GM23338 (cell line): ENCODE measurements around the gene CRAMP1. TPM values are rescaled to one million over a fixed set of nuclear protein-coding genes. Genes with fewer than 3 reads are reported as not detected.

Experiments used
- ATAC-seq: fragments of 200-7000 bp; cut with Tn5 transposase; 3 replicates; pipeline ENCODE4 v1.9.1; 2020
- DNase-seq: peaks from one replicate; pipeline ENCODE4 v3.0.0-alpha.2; 2015; ENCODE audit warnings: low spot score
- H2AFZ ChIP-seq: fragments of 200-600 bp; sonication (generic); 2 replicates; pipeline ENCODE4 v1.8.0; 2016; ENCODE audit warnings: antibody characterized with exemption, mild to moderate bottlenecking, moderate library complexity
- H3F3A ChIP-seq: fragments of 200-600 bp; sonication (generic); replicated peaks from 2 replicates; pipeline ENCODE4 v1.8.0; 2017; ENCODE audit warnings: antibody characterized with exemption, mixed run types, low read depth
- H3K27ac ChIP-seq: fragments of 200-600 bp; sonication (generic); 2 replicates; pipeline ENCODE4 v1.6.1; 2016; ENCODE audit warnings: low read depth
- H3K27me3 ChIP-seq: fragments of 200-600 bp; sonication (generic); 2 replicates; pipeline ENCODE4 v1.8.0; 2016; ENCODE audit warnings: mild to moderate bottlenecking, mixed run types, moderate library complexity; ENCODE audit not compliant: insufficient read depth
- H3K36me3 ChIP-seq: fragments of 200-600 bp; sonication (generic); 2 replicates; pipeline ENCODE4 v1.8.0; 2016; ENCODE audit warnings: mild to moderate bottlenecking; ENCODE audit not compliant: insufficient read depth
- H3K4me1 ChIP-seq: fragments of 200-600 bp; sonication (generic); 2 replicates; pipeline ENCODE4 v1.8.0; 2016; ENCODE audit warnings: mild to moderate bottlenecking, moderate library complexity; ENCODE audit not compliant: insufficient read depth
- H3K4me2 ChIP-seq: fragments of 200-600 bp; sonication (generic); 2 replicates; pipeline ENCODE4 v1.7.1; 2017; ENCODE audit warnings: mixed run types
- H3K4me3 ChIP-seq: fragments of 200-600 bp; sonication (generic); 2 replicates; pipeline ENCODE4 v1.6.1; 2016; ENCODE audit warnings: mixed run types
- H3K79me2 ChIP-seq: fragments of 200-600 bp; sonication (generic); replicated peaks from 2 replicates; pipeline ENCODE4 v1.8.0; 2017; ENCODE audit warnings: mild to moderate bottlenecking; ENCODE audit not compliant: insufficient read depth
- H3K9me2 ChIP-seq: fragments of 200-600 bp; sonication (generic); 2 replicates; pipeline ENCODE4 v1.8.0; 2017; ENCODE audit not compliant: insufficient read depth
- H4K20me1 ChIP-seq: fragments of 200-600 bp; sonication (generic); replicated peaks from 2 replicates; pipeline ENCODE4 v1.8.0; 2017; ENCODE audit warnings: mild to moderate bottlenecking; ENCODE audit not compliant: insufficient read depth
- H3K27ac Mint-ChIP-seq: 2 replicates; pipeline ENCODE4 v1.8.0; 2020; ENCODE audit warnings: inconsistent platforms, mild to moderate bottlenecking, moderate library complexity, mixed read lengths
- H3K27me3 Mint-ChIP-seq: 3 replicates; pipeline ENCODE4 v1.8.0; 2022; ENCODE audit warnings: low read depth, mild to moderate bottlenecking, moderate library complexity, mixed read lengths, inconsistent platforms; ENCODE audit not compliant: insufficient read depth, poor library complexity
- H3K36me3 Mint-ChIP-seq: 3 replicates; pipeline ENCODE4 v1.8.0; 2021; ENCODE audit warnings: low read depth, mild to moderate bottlenecking, inconsistent platforms, moderate library complexity, mixed read lengths
- H3K4me1 Mint-ChIP-seq: 3 replicates; pipeline ENCODE4 v1.8.0; 2020; ENCODE audit warnings: mild to moderate bottlenecking, inconsistent platforms, mixed read lengths
- H3K4me3 Mint-ChIP-seq: 3 replicates; pipeline ENCODE4 v1.8.0; 2021; ENCODE audit warnings: moderate library complexity, mild to moderate bottlenecking, inconsistent platforms, mixed read lengths
- H3K9me3 Mint-ChIP-seq: 3 replicates; pipeline ENCODE4 v1.8.0; 2020; ENCODE audit warnings: moderate library complexity, mild to moderate bottlenecking, inconsistent platforms, mixed read lengths
- CREB1 ChIP-seq: fragments of 250-450 bp; sonication (Bioruptor Pico); IDR thresholded peaks from 2 replicates; pipeline ENCODE4 v1.5.0; 2020; ENCODE audit warnings: low read depth, mild to moderate bottlenecking, moderate library complexity
- CTCF ChIP-seq, 2 experiments: fragments of 200-600 bp in 1 of 2; sonication (generic) in 1 of 2; conservative IDR thresholded peaks; 2 replicates each; pipeline versions ENCODE4 v1.5.1 to v1.6.1; 2016 to 2017; ENCODE audit warnings: antibody characterized with exemption in 2 of 2, low read depth in 2 of 2, mild to moderate bottlenecking in 2 of 2, moderate library complexity in 1 of 2
- EZH2 ChIP-seq: fragments of 200-600 bp; sonication (generic); IDR thresholded peaks from one replicate; pipeline ENCODE4 v1.8.0; 2017; ENCODE audit warnings: antibody characterized with exemption, mild to moderate bottlenecking, low read depth; ENCODE audit not compliant: unreplicated experiment
- NANOG ChIP-seq: IDR thresholded peaks from 2 replicates; pipeline ENCODE4 v1.6.1; 2016; ENCODE audit warnings: antibody characterized with exemption, borderline replicate concordance
- POLR2AphosphoS5 ChIP-seq: IDR thresholded peaks from 2 replicates; pipeline ENCODE4 v1.6.1; 2016; ENCODE audit warnings: antibody characterized with exemption, low read depth
- ZNF114 ChIP-seq: fragments of 250-450 bp; sonication (Bioruptor Pico); IDR thresholded peaks from 2 replicates; pipeline ENCODE4 v1.5.0; 2020; ENCODE audit warnings: mild to moderate bottlenecking, moderate library complexity
- ZNF331 ChIP-seq: fragments of 250-450 bp; sonication (Bioruptor Pico); IDR thresholded peaks from 2 replicates; pipeline ENCODE4 v1.5.0; 2020; ENCODE audit warnings: low read depth, mild to moderate bottlenecking, moderate library complexity
- ZNF462 ChIP-seq: fragments of 250-450 bp; sonication (Bioruptor Pico); IDR thresholded peaks from 2 replicates; pipeline ENCODE4 v1.5.0; 2020; ENCODE audit warnings: mild to moderate bottlenecking, moderate library complexity
- polyA plus RNA-seq: library from polyadenylated mRNA; unstranded; fragments of >200 nt; fragmentation: Nextera tagmentation; extraction: Ambion mirVana; gene quantifications from 2 replicates; pipeline ENCODE4 v1.2.1, GENCODE V29; 2016
- total RNA-seq: library from RNA; depleted of rRNA; stranded (reverse); fragments of >200 nt; shearing (Covaris generic); gene quantifications from 2 replicates; pipeline ENCODE4 v1.2.3, GENCODE V29; 2014

CRAMP1 gene
- total and polyA plus RNA-seq, 2 experiments from 2014 or later = 3.4 to 16.7 TPM

GRCh38 chr16:1667916-1668315, 55.8 kb downstream of the CRAMP1 start:
- no peak overlapping the region for H3K27ac Mint-ChIP-seq
- no peak overlapping the region for H2AFZ ChIP-seq
- H3K4me3 Mint-ChIP-seq = no peak overlapping the region
- no peaks in the 10 kb centered on the region for H3K4me1 ChIP-seq
- peaks cover 11% of the 10 kb centered on the region for H3K36me3 ChIP-seq
- H3K27me3 ChIP-seq = no peaks in the 10 kb centered on the region
- H3K9me2 ChIP-seq = no peaks in the 10 kb centered on the region
- H3K27me3 Mint-ChIP-seq = peaks cover 5% of the 10 kb centered on the region
- no peaks in the 10 kb centered on the region; the same call in 2 of the 3 replicates for H3K9me3 Mint-ChIP-seq
- H3F3A ChIP-seq = no peaks in the 10 kb centered on the region
- H3K4me2 ChIP-seq = no peak overlapping the region
- DNase-seq = no peak
- peaks cover 82% of the 10 kb centered on the region for H3K36me3 Mint-ChIP-seq
- peaks cover 4% of the 10 kb centered on the region; the same call in 1 of the 2 replicates for H4K20me1 ChIP-seq
- H3K27ac ChIP-seq = no peak overlapping the region
- no peak overlapping the region for H3K4me3 ChIP-seq
- no peaks in the 10 kb centered on the region for H3K79me2 ChIP-seq
- no peak for TF ChIP-seq NANOG
- no peak for TF ChIP-seq ZNF114 (CRISPR knock-in tag)
- no peak for TF ChIP-seq ZNF331
- TF ChIP-seq CTCF (conservative IDR thresholded peaks at IDR 0.05; ENCODE audit: low read depth in 2 of 2) = no peak
- no peak for TF ChIP-seq POLR2AphosphoS5
- TF ChIP-seq CREB1 = no peak
- TF ChIP-seq ZNF462 (CRISPR knock-in tag) = no peak
- no peak for TF ChIP-seq EZH2
- H3K4me1 Mint-ChIP-seq = no peaks in the 10 kb centered on the region
- no peak for ATAC-seq
